Skeletal muscle cell (primary cell): ENCODE results near the gene ACP4.

Source experiments
- DNase-seq: peaks from one replicate; pipeline ENCODE4 v3.0.0-alpha.2; 2010; ENCODE audit warnings: low read depth
- H3K4me3 ChIP-seq: 2 replicates; pipeline ENCODE4 v1.5.1; 2011; ENCODE audit warnings: low read depth, mild to moderate bottlenecking, control low read depth, low read length, moderate library complexity

The ACP4 gene

DNA sequence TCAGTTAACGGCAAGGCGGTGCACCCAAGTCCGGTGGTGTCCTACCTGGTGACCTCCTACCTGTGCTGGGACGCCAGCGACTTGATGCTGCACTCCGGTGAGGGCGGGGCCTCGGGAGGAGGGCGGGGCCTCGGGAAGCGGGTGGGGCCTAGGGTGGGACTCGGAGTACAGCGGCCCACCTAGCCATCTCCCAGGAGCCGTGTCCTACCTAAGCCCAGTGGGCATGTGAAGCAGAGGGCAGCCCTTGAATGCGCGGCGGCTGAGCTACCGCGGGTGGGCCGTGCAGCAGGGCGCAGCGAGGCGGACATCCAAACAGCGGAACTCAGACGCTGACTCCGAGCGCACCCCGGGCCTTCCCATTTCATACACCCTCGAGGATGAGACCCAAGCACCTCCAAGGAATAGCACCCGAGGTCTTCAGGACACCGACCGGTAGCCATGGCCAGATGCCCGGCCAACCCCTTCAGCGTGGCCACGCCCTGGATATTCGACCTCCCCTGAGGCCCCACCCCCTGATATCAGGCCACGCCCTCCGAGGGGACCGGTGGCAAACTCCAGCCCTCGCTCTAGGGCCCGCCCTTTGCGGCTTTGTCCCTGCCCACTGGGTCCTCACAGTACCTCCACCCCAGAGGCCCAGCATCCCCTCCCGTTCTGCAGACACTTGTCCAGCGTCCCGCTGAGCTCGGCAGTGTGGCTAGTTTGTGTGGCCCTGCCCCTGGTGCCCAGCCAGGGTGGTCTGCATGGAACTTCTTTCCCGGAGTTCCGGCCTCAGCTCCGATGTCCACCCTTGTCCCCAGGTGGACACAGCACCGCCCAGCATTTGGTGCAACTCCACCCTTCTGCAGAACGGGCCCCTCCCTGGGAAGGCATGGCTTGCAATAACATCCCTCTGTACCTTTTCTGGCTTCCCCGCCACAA, 28.0 kb downstream of the ACP4 start:
- H3K4me3 ChIP-seq = peak overlapping the region; percentile 55
- no peak for DNase-seq

DNA sequence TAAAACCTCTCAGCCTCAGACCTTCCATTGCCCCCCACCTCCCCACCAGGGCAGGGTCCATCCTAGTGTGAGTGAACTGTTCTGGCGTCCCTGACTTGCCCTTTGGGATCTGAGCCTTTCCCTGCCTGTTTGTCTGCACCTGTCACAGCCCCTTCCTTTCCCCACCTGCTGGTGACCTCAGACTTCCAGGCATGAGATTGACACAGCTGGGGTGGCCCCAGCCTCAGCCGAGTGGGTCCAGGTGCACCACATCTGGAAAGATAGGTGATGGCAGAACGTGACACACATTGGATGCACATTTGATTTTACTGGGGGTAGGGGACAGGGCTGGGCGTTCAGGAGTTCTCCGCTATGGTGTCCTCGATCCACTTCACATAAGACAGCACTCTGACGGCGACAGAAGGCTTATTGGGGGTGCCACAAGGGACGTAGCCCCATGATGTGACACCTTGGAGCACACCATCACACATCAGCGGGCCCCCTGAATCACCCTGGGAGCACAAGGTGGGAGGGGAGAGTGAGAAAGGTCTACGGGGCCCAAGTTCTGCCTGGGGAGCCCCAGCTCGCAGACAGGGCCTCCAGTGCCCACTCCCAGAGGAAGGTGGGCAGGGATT, 28.8 kb downstream of the ACP4 start:
- no peak for DNase-seq
- H3K4me3 ChIP-seq = no peak overlapping the region

GRCh38 chr19:50819636-50820035, 29.4 kb downstream of the ACP4 start:
- no peak for DNase-seq
- no peak overlapping the region for H3K4me3 ChIP-seq

DNA sequence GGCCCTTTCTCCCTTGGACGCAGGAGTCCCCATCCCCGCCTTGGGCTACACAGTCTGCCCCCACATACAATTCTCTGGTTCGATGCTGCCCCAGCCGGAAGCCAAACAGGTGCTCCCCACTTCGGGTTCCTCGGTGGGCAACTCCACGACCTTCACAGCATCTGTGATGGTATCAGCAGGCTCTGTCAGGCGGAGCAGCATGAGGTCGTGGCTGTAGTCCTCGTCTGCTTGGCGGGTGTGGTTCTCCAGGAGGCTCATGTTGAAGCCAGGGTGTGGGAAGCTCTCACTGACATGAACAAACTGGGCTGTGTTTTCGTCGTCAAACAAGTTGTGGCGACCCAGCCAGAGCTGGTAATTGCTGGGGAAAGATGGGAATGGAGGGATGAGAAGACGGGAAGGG, 29.9 kb downstream of the ACP4 start:
- no peak overlapping the region for H3K4me3 ChIP-seq
- DNase-seq = no peak

DNA sequence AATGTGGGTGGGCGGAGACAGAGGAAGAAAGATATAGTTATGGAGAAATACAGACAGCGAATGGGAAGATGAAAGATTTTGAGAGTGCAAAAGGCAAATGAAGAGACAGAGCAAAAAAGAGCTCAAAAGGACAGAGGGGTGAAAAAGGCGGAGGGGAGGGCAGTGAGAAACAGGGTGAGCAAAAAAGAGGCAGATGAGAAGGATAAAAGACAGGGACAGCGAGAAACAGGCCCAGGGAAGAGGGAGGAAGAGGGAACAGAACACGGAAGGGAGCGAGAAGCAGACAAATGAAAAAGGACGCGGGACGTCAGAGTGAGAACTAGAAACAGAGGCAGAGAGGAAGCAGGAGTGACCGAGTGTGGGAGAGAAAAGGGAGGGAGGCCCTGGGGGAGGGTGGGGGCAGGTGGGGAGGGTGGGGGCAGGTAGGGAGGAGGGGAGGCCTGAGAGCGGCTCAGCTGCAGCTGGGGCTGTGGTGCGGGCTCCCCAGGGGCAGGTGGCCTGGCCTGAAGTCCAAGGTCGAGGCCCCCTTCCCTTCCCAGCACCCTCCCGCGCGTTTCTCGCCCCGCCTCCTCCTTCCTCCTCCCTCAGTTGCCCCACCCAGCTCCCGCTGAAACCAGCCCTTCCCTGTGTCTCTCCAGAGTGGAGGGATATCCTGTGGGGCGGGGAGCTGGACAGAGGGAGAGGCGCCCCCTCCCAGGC, 30.5 kb downstream of the ACP4 start:
- no peak overlapping the region for H3K4me3 ChIP-seq
- no peak for DNase-seq

DNA sequence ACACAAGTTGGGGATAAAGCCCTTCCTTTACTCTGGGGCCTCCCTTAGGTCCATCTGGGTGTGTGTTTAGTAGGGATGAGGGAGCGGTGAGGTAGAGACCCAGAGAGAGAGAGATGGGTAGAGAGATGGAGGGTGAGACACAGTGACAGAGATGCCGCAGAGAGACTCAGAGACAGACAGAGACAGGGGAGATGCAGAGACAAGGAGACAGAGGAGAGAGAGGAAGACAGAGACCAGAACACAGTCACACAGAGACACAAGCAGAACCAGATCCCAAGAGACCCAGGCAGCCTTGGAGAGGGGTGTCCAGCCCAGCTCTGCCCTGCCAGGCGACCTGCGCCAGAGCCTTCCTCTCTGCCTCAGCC, 31.0 kb downstream of the ACP4 start:
- DNase-seq = no peak
- no peak overlapping the region for H3K4me3 ChIP-seq

DNA sequence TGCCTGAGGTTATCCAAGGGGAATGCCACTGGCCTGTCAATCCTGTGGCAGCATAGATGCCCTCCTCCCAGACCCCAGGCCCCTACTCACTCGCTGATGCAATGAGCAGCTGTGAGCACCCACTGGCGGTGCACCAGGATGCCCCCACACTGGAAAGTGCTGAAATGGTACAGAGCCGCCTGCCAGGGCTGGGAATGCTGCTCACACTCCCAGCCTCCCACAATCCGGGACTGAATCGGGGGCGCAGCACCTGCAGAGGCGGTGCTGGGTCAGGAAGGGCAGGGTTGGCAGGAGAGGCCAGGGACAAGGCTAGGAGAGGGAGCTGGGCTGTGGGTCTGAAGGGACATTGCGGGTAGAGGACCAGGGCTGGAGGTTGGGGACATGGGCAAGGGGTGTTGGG, 31.4 kb downstream of the ACP4 start:
- no peak overlapping the region for H3K4me3 ChIP-seq
- DNase-seq = no peak

GRCh38 chr19:50822661-50823208, 32.5 kb downstream of the ACP4 start:
- DNase-seq = no peak
- no peak overlapping the region for H3K4me3 ChIP-seq

DNA sequence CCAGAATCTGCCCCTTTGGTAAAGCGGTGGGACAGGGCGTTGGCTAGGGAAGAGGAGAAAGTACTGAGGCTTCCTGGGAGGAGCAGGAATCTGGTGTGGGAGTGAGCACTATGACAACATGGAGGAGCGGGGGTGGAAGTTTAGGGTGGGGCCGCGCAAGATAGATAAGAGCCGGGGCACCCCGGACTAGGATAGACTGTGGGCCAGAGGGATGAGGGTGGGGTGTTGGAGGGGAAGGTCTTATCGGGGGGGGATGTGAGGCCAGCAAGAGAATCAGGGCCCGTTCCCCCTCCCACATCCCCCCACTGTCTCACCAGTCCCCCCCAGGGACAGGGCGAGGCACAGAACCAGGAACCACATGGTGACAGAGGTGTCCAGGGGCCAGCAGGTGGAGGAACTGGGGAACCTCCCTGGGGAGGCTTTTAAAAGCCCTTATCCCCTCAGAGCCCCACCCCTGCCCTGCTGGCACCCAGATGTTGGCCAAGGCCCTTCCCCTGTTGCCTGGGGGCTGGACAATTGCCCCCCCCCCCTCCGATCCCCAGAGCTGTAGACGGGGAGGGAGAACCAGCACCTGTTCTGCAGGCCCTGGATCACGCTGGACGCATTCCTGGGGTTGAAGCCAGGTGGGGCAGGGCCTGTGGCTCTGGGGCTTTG, 33.3 kb downstream of the ACP4 start, which contains the start of gene KLK1:
KLK1 (minus strand) TSS at position 399 of the 654 bp plus-strand sequence; CDS start at position 360, 39 bp downstream.
- H3K4me3 ChIP-seq = no peak within 1 kb of the TSS
- DNase-seq = no peak

DNA sequence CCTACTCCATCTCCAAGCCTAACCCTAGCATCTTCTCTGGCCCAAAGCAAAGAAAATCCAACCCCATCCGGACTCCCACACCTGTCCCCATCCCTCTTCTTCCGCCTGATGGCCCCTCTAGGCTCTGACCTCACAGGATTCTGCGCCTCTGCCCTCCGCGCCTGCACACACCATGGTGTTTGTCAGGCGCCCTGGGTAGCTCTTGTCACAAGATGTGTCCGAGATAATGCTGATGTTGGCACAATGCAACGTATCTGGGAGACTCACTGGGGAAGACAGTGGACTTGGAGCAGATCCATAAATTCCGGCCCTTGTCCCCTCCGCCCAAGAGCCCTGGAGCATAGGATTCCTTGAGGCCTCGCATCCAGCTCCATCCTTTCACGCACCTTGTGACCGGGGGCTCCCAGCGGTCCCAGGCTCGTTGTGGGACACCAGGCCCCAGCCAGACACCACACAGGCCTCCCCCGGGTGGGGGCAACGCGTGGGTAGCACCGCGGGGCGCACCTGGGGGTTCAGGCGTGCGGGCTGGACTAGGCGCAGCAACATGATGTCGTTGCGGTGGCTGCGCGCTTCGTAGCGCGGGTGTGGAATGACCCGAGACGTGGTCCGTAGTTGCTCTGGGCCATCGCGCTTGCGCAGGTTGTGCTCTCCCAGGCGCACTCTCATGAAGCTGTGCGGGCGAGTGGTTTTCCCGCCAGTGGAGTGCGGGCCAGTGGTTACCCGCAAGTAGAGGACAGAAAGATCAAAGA, 36.5 kb downstream of the ACP4 start:
- no peak overlapping the region for H3K4me3 ChIP-seq
- DNase-seq = no peak

DNA sequence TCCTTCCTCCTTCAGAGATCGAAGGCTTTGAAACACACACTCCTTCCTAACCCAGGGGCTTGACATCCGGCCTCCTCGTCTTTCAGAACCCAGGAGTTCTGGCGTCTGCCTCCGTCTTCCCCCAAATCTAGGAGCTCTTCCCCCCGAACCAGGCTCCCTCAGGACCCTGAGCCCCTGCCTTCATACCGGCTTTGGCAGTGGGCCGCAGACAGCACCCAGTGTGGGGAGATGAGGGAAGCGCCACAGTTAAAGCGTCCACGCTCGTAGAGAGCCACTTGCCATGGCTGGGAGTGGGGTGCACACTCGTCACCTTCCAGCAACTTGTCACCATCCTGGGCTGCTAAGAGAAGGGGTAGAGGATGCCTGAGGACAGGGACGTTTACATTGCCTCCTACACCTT, 37.3 kb downstream of the ACP4 start:
- no peak for DNase-seq
- H3K4me3 ChIP-seq = no peak overlapping the region

DNA sequence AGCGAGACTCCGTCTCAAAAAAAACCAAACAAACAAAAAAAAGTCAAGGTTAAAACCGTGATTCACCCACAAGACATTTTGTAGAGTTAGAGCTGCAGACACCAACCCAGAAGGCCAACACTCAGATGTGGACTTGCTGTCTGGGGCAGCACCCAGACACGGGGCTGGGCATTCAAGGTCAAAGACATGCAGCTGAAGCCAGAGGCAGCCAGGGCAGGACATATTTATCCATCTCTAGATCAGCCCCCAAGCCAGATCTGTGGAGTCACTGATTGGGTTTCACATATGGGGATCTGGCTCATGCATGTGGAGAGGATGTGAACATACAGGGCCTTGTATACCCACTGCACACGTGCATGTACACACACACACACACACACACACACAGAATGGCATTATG, 39.6 kb downstream of the ACP4 start:
- no peak overlapping the region for H3K4me3 ChIP-seq
- no peak for DNase-seq

GRCh38 chr19:50830266-50831025, 40.2 kb downstream of the ACP4 start:
- no peak for DNase-seq
- H3K4me3 ChIP-seq = no peak overlapping the region

DNA sequence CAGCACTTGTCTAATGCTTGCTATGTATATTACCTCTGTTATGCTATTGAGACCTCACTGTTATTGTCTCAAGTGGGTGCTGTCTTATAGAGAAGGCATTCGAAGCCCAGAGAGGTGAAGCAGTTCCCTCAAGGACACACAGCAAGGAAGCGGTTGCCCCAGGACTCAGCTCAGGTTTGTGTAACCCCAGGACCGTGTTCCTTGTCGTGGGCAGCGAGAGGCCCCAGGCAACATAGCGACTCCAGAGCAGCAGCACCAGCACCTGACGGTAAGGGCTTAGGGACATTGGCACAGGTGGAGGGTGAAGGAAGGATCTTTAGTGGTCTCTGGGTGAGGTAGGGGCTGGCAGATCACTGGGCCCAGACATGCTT, 40.8 kb downstream of the ACP4 start:
- H3K4me3 ChIP-seq = no peak overlapping the region
- no peak for DNase-seq

DNA sequence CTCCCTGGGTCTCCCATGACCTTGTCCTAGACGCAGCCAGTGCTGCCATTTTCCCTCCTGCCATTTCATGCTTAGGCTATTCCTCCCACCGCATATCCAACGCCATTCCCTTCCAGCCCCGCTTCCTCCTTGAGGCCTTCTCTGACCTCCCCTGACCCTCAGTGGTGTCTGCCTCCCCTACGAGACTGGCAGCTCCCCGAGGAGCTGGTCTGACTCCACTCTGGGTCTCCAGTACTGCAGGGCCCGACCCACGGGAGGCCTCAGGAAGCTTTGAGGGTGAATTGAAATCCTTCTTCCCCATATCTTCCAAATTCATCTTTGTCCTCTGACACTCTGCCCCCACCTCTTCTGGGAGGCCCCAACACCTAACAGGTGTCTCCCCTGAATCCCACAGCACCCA, 42.5 kb downstream of the ACP4 start:
- no peak overlapping the region for H3K4me3 ChIP-seq
- no peak for DNase-seq

GRCh38 chr19:50833117-50833801, 43.0 kb downstream of the ACP4 start, which contains the start of gene KLK15:
TSS of gene KLK15 (minus strand) at chr19:50833574. CDS start at chr19:50831492, 2,082 bp downstream.
- H3K4me3 ChIP-seq = no peak within 1 kb of the TSS
- no peak for DNase-seq

GRCh38 chr19:50833802-50834167, 43.6 kb downstream of the ACP4 start:
- DNase-seq = no peak

More at GRCh38 chr19:50833802-50834167, 43.6 kb downstream of the ACP4 start:
- H3K4me3 ChIP-seq = no peak overlapping the region
